ENCODE results near the gene ABHD17C.

The ABHD17C gene

GRCh38 chr15:80769829-80770705 is 75.0 kb downstream of the ABHD17C start:
- in situ Hi-C loops (cut with HindIII; ENCODE audit: low sequenced_read_pairs): no loop called here
- H3K4me3 ChIP-seq (ENCODE audit: low read depth, low read length): no peak overlapping the region
- DNase-seq (ENCODE audit: low read depth): no peak
- TF ChIP-seq CTCF (IDR thresholded peaks at IDR 0.05; ENCODE audit: low read depth, low read length, missing control alignments): no peak

GRCh38 chr15:80773122-80773551 is 78.0 kb downstream of the ABHD17C start:
- H3K4me3 ChIP-seq (ENCODE audit: low read depth, low read length): no peak overlapping the region
- DNase-seq (ENCODE audit: low read depth): peak; percentile 86
- TF ChIP-seq CTCF (IDR thresholded peaks at IDR 0.05; ENCODE audit: low read depth, low read length, missing control alignments): no peak
- in situ Hi-C loops (cut with HindIII; ENCODE audit: low sequenced_read_pairs): no loop called here

GRCh38 chr15:80773792-80774352 is 78.8 kb downstream of the ABHD17C start:
- no peak overlapping the region for H3K4me3 ChIP-seq (ENCODE audit: low read depth, low read length)
- no peak for TF ChIP-seq CTCF (IDR thresholded peaks at IDR 0.05; ENCODE audit: low read depth, low read length, missing control alignments)
- in situ Hi-C loops (cut with HindIII; ENCODE audit: low sequenced_read_pairs): no loop called here
- no peak for DNase-seq (ENCODE audit: low read depth)

- TF ChIP-seq CTCF (IDR thresholded peaks at IDR 0.05; ENCODE audit: low read depth, low read length, missing control alignments): no peak
- no peak overlapping the region for H3K4me3 ChIP-seq (ENCODE audit: low read depth, low read length)
- in situ Hi-C loops (cut with HindIII; ENCODE audit: low sequenced_read_pairs): no loop called here
- no peak for DNase-seq (ENCODE audit: low read depth)
These were observed 79.4 kb downstream of the ABHD17C start for GRCh38 chr15:80774486-80774885.

GRCh38 chr15:80775338-80775737 is 80.2 kb downstream of the ABHD17C start:
- in situ Hi-C loops (cut with HindIII; ENCODE audit: low sequenced_read_pairs): loop anchor here (25.0 kb wide), 1 partner anchor 213 kb away; no protein-coding TSS in a partner anchor
- TF ChIP-seq CTCF (IDR thresholded peaks at IDR 0.05; ENCODE audit: low read depth, low read length, missing control alignments): no peak

GRCh38 chr15:80776420-80777045 is 81.4 kb downstream of the ABHD17C start:
- peak; percentile 81 for DNase-seq (ENCODE audit: low read depth)
- in situ Hi-C loops (cut with HindIII; ENCODE audit: low sequenced_read_pairs): loop anchor here (25.0 kb wide), 1 partner anchor 214 kb away; no protein-coding TSS in a partner anchor
- TF ChIP-seq CTCF (IDR thresholded peaks at IDR 0.05; ENCODE audit: low read depth, low read length, missing control alignments): peak; percentile 81
- no peak overlapping the region for H3K4me3 ChIP-seq (ENCODE audit: low read depth, low read length)

More at GRCh38 chr15:80775338-80775737, 80.2 kb downstream of the ABHD17C start:
- H3K4me3 ChIP-seq (ENCODE audit: low read depth, low read length): no peak overlapping the region
- no peak for DNase-seq (ENCODE audit: low read depth)
